NCI-H82 (cell line): ENCODE measurements around the gene FN3KRP.
A peak's percentile ranks its signal among the peaks of the same experiment; 100 is the strongest.

Experiments used
- DNase-seq: peaks from one replicate; lab custom pipeline; 2025; lab: John Stamatoyannopoulos, UW

The FN3KRP gene

GRCh38 chr17:82716203-82717010 lies at the start of gene FN3KRP:
FN3KRP (plus strand) TSS chr17:82716706; CDS start chr17:82716756, 50 bp downstream.
- DNase-seq: peak; percentile 94

GRCh38 chr17:82666931-82667667 lies 49.4 kb upstream of the FN3KRP start:
- no peak for DNase-seq

GRCh38 chr17:82667668-82668000 lies 48.9 kb upstream of the FN3KRP start:
- DNase-seq: no peak

- no peak for DNase-seq
Observed at GRCh38 chr17:82668024-82668630, 48.4 kb upstream of the FN3KRP start.

GRCh38 chr17:82668631-82669099 lies 47.8 kb upstream of the FN3KRP start:
- peak; percentile 86 for DNase-seq

- no peak for DNase-seq
Observed at GRCh38 chr17:82670661-82671450, 45.6 kb upstream of the FN3KRP start.

GRCh38 chr17:82674656-82675475 lies 41.6 kb upstream of the FN3KRP start:
- no peak for DNase-seq

- no peak for DNase-seq
Observed at GRCh38 chr17:82675476-82676245, 40.8 kb upstream of the FN3KRP start.

GRCh38 chr17:82677353-82677925 lies 39.1 kb upstream of the FN3KRP start:
- DNase-seq: no peak

GRCh38 chr17:82678265-82678891 lies 38.1 kb upstream of the FN3KRP start:
- no peak for DNase-seq

- no peak for DNase-seq
Observed at GRCh38 chr17:82679586-82680465, 36.7 kb upstream of the FN3KRP start.

GRCh38 chr17:82681547-82681946 lies 35.0 kb upstream of the FN3KRP start:
- no peak for DNase-seq

- no peak for DNase-seq
Observed at GRCh38 chr17:82683534-82683933, 33.0 kb upstream of the FN3KRP start.

- DNase-seq: no peak
Observed at GRCh38 chr17:82684228-82684841, 32.2 kb upstream of the FN3KRP start.

GRCh38 chr17:82685291-82685690 lies 31.2 kb upstream of the FN3KRP start:
- DNase-seq: no peak

- DNase-seq: no peak
Observed at GRCh38 chr17:82686366-82687324, 29.9 kb upstream of the FN3KRP start.

- DNase-seq: no peak
Observed at GRCh38 chr17:82687375-82687861, 29.1 kb upstream of the FN3KRP start.
